ENCODE measurements around the gene TXLNG. TPM values are rescaled to one million over a fixed set of nuclear protein-coding genes. Genes with fewer than 3 reads are reported as not detected.

TXLNG gene
- total RNA-seq, 2 donors from 2014 or later: 6.2 to 10.1 TPM

DNA sequence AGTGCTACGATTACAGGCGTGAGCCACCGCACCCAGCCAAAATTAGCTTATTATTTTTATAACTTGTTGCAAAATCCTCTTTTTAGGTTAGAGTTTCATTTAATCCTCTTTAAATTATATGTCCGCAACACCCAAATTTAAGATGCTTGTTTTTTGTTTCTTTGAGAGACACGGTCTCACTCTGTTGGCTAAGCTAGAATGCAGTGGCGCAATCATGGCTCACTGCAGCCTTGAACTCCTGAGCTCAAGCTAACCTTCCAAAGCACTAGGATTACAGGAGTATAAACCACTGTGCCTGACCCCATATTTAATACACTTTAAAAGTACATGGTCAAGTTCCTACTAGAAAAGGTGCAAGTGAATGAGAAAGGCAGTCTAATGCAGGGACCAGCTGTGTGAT, 81.7 kb downstream of the TXLNG start:
- Histone ChIP-seq H3K27me3 (no peaks in the 10 kb centered on the region), H3K27ac (no peak overlapping the region), H3K9me3 (no peaks in the 10 kb centered on the region), H3K4me3 (no peak overlapping the region), H3K4me1 (peaks cover 0 to 23% of the 10 kb centered on the region in 2 donors), H3K36me3 (no peaks in the 10 kb centered on the region)
- DNase-seq (ENCODE audit: low spot score): no peak
- TF ChIP-seq CTCF (IDR thresholded peaks at IDR 0.05): no peak

GRCh38 chrX:16868920-16869319, 82.7 kb downstream of the TXLNG start:
- no peak for TF ChIP-seq CTCF (IDR thresholded peaks at IDR 0.05)
- no peaks in the 10 kb centered on the region for H3K36me3 ChIP-seq
- peaks cover 0 to 23% of the 10 kb centered on the region in 2 donors for H3K4me1 ChIP-seq
- no peaks in the 10 kb centered on the region for H3K27me3 ChIP-seq
- peak overlapping the region; percentile 61 to 63 for H3K4me3 ChIP-seq
- peak overlapping the region; percentile 79 to 95 for H3K27ac ChIP-seq
- no peak for DNase-seq (ENCODE audit: low spot score)
- H3K9me3 ChIP-seq: no peaks in the 10 kb centered on the region

- Histone ChIP-seq H3K36me3 (no peaks in the 10 kb centered on the region), H3K4me1 (peaks cover 0 to 23% of the 10 kb centered on the region in 2 donors), H3K9me3 (no peaks in the 10 kb centered on the region), H3K4me3 (peak overlapping the region; percentile 61 to 63), H3K27ac (peak overlapping the region; percentile 89 to 95), H3K27me3 (no peaks in the 10 kb centered on the region)
- TF ChIP-seq CTCF (IDR thresholded peaks at IDR 0.05): no peak
- DNase-seq (ENCODE audit: low spot score): no peak
Observed at GRCh38 chrX:16869393-16870094, 83.3 kb downstream of the TXLNG start.

DNA sequence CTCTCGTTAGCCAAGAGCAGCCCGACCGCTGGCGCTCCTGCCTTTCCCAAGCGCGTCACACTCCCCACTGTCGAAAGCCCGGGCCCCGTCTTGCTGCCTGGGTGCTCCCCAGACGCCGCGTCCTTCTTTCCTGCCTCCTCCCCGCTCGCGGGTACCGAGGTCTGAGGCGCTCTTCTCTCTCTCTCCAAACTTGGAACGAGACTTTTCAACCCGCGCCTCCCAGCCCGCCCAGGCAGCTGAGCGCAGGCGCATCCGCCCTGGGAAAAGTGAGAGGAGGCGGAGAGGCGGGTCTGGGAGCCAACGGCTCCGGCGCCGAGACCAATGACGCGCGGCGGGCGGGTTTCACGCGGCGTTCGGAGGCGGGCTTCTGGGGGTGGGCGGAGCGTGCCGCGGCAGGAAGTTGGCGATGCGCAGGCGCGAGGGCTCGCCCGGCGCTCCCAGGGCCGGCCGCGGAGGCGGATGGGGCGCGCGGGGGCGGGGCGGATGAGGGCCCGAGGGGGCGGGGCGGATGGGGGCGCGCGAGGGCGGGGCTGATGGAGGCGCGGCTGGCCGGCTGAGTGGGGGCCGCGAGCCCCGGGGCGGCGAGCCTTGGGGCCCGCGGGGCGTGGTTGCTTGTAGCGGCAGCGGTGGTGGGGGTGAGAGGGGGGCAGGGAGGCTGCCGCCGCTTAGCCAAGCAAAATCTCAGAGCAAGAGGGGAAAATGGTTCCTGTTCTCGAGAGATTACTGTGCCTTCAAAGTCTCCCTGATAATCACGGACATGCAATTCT, 84.0 kb downstream of the TXLNG start, which contains the start of gene RBBP7:
Gene RBBP7 (minus strand): TSS at position 268 of the 767 bp plus-strand sequence. CDS start 309 bp downstream, outside the sequence.
- H3K4me3 ChIP-seq: peak within 1 kb of the TSS; percentile 62 to 63
- no peaks in the 10 kb centered on the region for H3K36me3 ChIP-seq
- H3K27me3 ChIP-seq: no peaks in the 10 kb centered on the region
- peak within 1 kb of the TSS; percentile 89 to 95 for H3K27ac ChIP-seq
- peak; percentile 90 for DNase-seq (ENCODE audit: low spot score)
- H3K9me3 ChIP-seq: no peaks in the 10 kb centered on the region
- TF ChIP-seq CTCF (IDR thresholded peaks at IDR 0.05): no peak
- H3K4me1 ChIP-seq: peaks cover 0 to 23% of the 10 kb centered on the region in 2 donors

GRCh38 chrX:16870862-16871815, 84.9 kb downstream of the TXLNG start:
- H3K9me3 ChIP-seq: no peaks in the 10 kb centered on the region
- H3K27me3 ChIP-seq: no peaks in the 10 kb centered on the region
- DNase-seq (ENCODE audit: low spot score): no peak
- peak overlapping the region; percentile 43 to 62 for H3K4me3 ChIP-seq
- H3K27ac ChIP-seq: peak overlapping the region; percentile 81 to 84
- peaks cover 0 to 23% of the 10 kb centered on the region in 2 donors for H3K4me1 ChIP-seq
- H3K36me3 ChIP-seq: no peaks in the 10 kb centered on the region
- TF ChIP-seq CTCF (IDR thresholded peaks at IDR 0.05): no peak
